Subcutaneous abdominal adipose tissue (tissue), 5 donors: ENCODE results near the gene CDAN1.
"Not testable (repeated sequence)": the region's sequence is repeated elsewhere in the genome, so short reads cannot be mapped to it uniquely, and the experiment has no call there.

Experiments used
- H3K27ac ChIP-seq: one replicate; pipeline ENCODE4 v1.7.0; 2013; ENCODE audit warnings: low read depth, mild to moderate bottlenecking, inconsistent platforms, low read length, moderate library complexity
- H3K27me3 ChIP-seq, 5 donors: one replicate each; pipeline ENCODE4 v1.7.0; 2013; ENCODE audit warnings: low read length in 5 of 5, inconsistent platforms in 1 of 5; ENCODE audit not compliant: control insufficient read depth in 5 of 5, insufficient read depth in 4 of 5
- H3K36me3 ChIP-seq, 5 donors: one replicate each; pipeline ENCODE4 v1.7.0; 2013; ENCODE audit warnings: low read length in 5 of 5; ENCODE audit not compliant: control insufficient read depth in 5 of 5, insufficient read depth in 5 of 5
- H3K4me1 ChIP-seq, 5 donors: one replicate each; pipeline ENCODE4 v1.7.0; 2013; ENCODE audit warnings: low read length in 5 of 5, mild to moderate bottlenecking in 3 of 5, moderate library complexity in 1 of 5; ENCODE audit not compliant: control insufficient read depth in 5 of 5, insufficient read depth in 5 of 5
- H3K4me3 ChIP-seq, 5 donors: one replicate each; pipeline ENCODE4 v1.7.0; 2013; ENCODE audit warnings: low read length in 5 of 5, low read depth in 1 of 5
- H3K9ac ChIP-seq, 5 donors: one replicate each; pipeline ENCODE4 v1.7.0; 2013; ENCODE audit warnings: low read length in 5 of 5, mild to moderate bottlenecking in 4 of 5, moderate library complexity in 3 of 5
- H3K9me3 ChIP-seq, 5 donors: one replicate each; pipeline ENCODE4 v1.7.0; 2013; ENCODE audit warnings: low read length in 5 of 5; ENCODE audit not compliant: control insufficient read depth in 5 of 5
- donor health status: healthy.
- donor health status: healthy.
- donor health status: healthy.
- donor health status: healthy.
- donor health status: healthy.

CDAN1 gene

GRCh38 chr15:42680142-42680482 lies 56.8 kb downstream of the CDAN1 start:
- not testable (repeated sequence) for H3K27me3 ChIP-seq, H3K9me3 ChIP-seq, H3K4me3 ChIP-seq, H3K9ac ChIP-seq, H3K27ac ChIP-seq
- peaks cover 15 to 94% (median 89%) of the 10 kb centered on the region in 5 donors for H3K36me3 ChIP-seq
- peaks cover 0 to 18% (median 9%) of the 10 kb centered on the region in 5 donors for H3K4me1 ChIP-seq

- Histone ChIP-seq H3K9me3 (no peaks in the 10 kb centered on the region), H3K36me3 (peaks cover 17 to 94% (median 89%) of the 10 kb centered on the region in 5 donors), H3K27me3 (no peaks in the 10 kb centered on the region), H3K9ac (no peak overlapping the region), H3K4me1 (peaks cover 0 to 18% (median 9%) of the 10 kb centered on the region in 5 donors), H3K4me3 (no peak overlapping the region), H3K27ac (no peak overlapping the region)
These were observed 57.4 kb downstream of the CDAN1 start for GRCh38 chr15:42679285-42680141.

GRCh38 chr15:42675021-42675420 lies 61.9 kb downstream of the CDAN1 start:
- Histone ChIP-seq H3K27ac (no peak overlapping the region), H3K36me3 (peaks cover 22 to 88% (median 79%) of the 10 kb centered on the region in 5 donors), H3K9ac (no peak overlapping the region), H3K9me3 (no peaks in the 10 kb centered on the region), H3K4me1 (peaks cover 0 to 18% (median 9%) of the 10 kb centered on the region in 5 donors), H3K4me3 (no peak overlapping the region), H3K27me3 (no peaks in the 10 kb centered on the region)

GRCh38 chr15:42674472-42674871 lies 62.5 kb downstream of the CDAN1 start:
- H3K9me3 ChIP-seq, result no peaks in the 10 kb centered on the region
- no peaks in the 10 kb centered on the region for H3K27me3 ChIP-seq
- no peak overlapping the region for H3K9ac ChIP-seq
- H3K4me3 ChIP-seq, result no peak overlapping the region
- H3K27ac ChIP-seq, result no peak overlapping the region
- peaks cover 23 to 83% (median 75%) of the 10 kb centered on the region in 5 donors for H3K36me3 ChIP-seq
- H3K4me1 ChIP-seq, result peaks cover 0 to 18% (median 9%) of the 10 kb centered on the region in 5 donors
